WTC11 (cell line): ENCODE data around the gene PPARA. TPM values are rescaled to one million over a fixed set of nuclear protein-coding genes. Genes with fewer than 3 reads are reported as not detected.

Experiments used
- ATAC-seq: fragments of 200-7000 bp; cut with Tn5 transposase; 2 replicates; pipeline ENCODE4 v1.10.0; 2021; ENCODE audit warnings: mild to moderate bottlenecking, moderate library complexity
- CTCF ChIA-PET: fragments of 300-600 bp; sonication (Branson Sonifier 250); formaldehyde crosslinking; loops from one replicate; lab custom pipeline; 2021; ENCODE audit warnings: antibody characterized with exemption; lab: Charles Lee
- POLR2A ChIA-PET: fragments of 350-600 bp; sonication (Branson Sonifier 250); formaldehyde crosslinking; loops from one replicate; lab custom pipeline; 2021; ENCODE audit warnings: antibody characterized with exemption; lab: Charles Lee
- DNase-seq: peaks from one replicate; pipeline ENCODE4 v3.0.0; 2021; ENCODE audit warnings: low spot score
- H3K27ac Mint-ChIP-seq: 2 replicates; pipeline ENCODE4 v1.8.0; 2021; ENCODE audit warnings: mixed read lengths
- H3K27me3 Mint-ChIP-seq: 2 replicates; pipeline ENCODE4 v1.8.0; 2021; ENCODE audit warnings: low read depth, mild to moderate bottlenecking, moderate library complexity, mixed read lengths
- H3K36me3 Mint-ChIP-seq: 2 replicates; pipeline ENCODE4 v1.8.0; 2021; ENCODE audit warnings: mixed read lengths
- H3K4me1 Mint-ChIP-seq: 2 replicates; pipeline ENCODE4 v1.8.0; 2022; ENCODE audit warnings: mixed read lengths
- H3K4me3 Mint-ChIP-seq: 2 replicates; pipeline ENCODE4 v1.8.0; 2021; ENCODE audit warnings: mild to moderate bottlenecking, moderate library complexity, mixed read lengths
- H3K9me3 Mint-ChIP-seq: 2 replicates; pipeline ENCODE4 v1.8.0; 2021; ENCODE audit warnings: mixed read lengths
- CREB1 ChIP-seq: sonication (generic); formaldehyde crosslinking; IDR thresholded peaks from 2 replicates; pipeline ENCODE4 v1.8.0; 2023; ENCODE audit warnings: mild to moderate bottlenecking, missing genetic modification reagents
- ESRRA ChIP-seq: sonication (generic); formaldehyde crosslinking; IDR thresholded peaks from 2 replicates; pipeline ENCODE4 v1.8.1; 2022; ENCODE audit warnings: mild to moderate bottlenecking, missing genetic modification reagents, borderline replicate concordance
- ETV6 ChIP-seq: sonication (generic); formaldehyde crosslinking; IDR thresholded peaks from 2 replicates; pipeline ENCODE4 v1.8.1; 2022; ENCODE audit warnings: mild to moderate bottlenecking, missing genetic modification reagents
- FOXK1 ChIP-seq: sonication (generic); formaldehyde crosslinking; IDR thresholded peaks from 2 replicates; pipeline ENCODE4 v1.8.0; 2022; ENCODE audit warnings: mild to moderate bottlenecking, moderate library complexity, missing genetic modification reagents
- GABPB1 ChIP-seq: sonication (generic); formaldehyde crosslinking; IDR thresholded peaks from 2 replicates; pipeline ENCODE4 v1.8.1; 2023; ENCODE audit warnings: mild to moderate bottlenecking, missing genetic modification reagents
- GTF2I ChIP-seq: fragments of 250-450 bp; sonication (Bioruptor Pico); conservative IDR thresholded peaks from 2 replicates; pipeline ENCODE4 v1.4.0; 2021; ENCODE audit warnings: mild to moderate bottlenecking
- HMGA2 ChIP-seq: fragments of 250-450 bp; sonication (Bioruptor Pico); IDR thresholded peaks from 2 replicates; pipeline ENCODE4 v1.4.0; 2021; ENCODE audit warnings: mild to moderate bottlenecking, moderate library complexity
- NFE2L1 ChIP-seq: sonication (generic); formaldehyde crosslinking; IDR thresholded peaks from 2 replicates; pipeline ENCODE4 v1.8.1; 2023; ENCODE audit warnings: missing genetic modification reagents
- NR3C1 ChIP-seq: sonication (generic); formaldehyde crosslinking; conservative IDR thresholded peaks from 2 replicates; pipeline ENCODE4 v1.8.1; 2023; ENCODE audit warnings: low read depth, mild to moderate bottlenecking, missing genetic modification reagents
- OVOL2 ChIP-seq: fragments of 250-450 bp; sonication (Bioruptor Pico); IDR thresholded peaks from 2 replicates; pipeline ENCODE4 v1.9.0; 2021; ENCODE audit warnings: mild to moderate bottlenecking, borderline replicate concordance
- RORB ChIP-seq: fragments of 250-450 bp; sonication (Bioruptor Pico); IDR thresholded peaks from 2 replicates; pipeline ENCODE4 v1.9.0; 2021; ENCODE audit warnings: mild to moderate bottlenecking
- SMAD3 ChIP-seq: sonication (generic); formaldehyde crosslinking; IDR thresholded peaks from 2 replicates; pipeline ENCODE4 v1.8.0; 2022; ENCODE audit warnings: missing genetic modification reagents, mild to moderate bottlenecking, borderline replicate concordance
- TCF7 ChIP-seq: sonication (generic); formaldehyde crosslinking; IDR thresholded peaks from 2 replicates; pipeline ENCODE4 v1.8.0; 2022; ENCODE audit warnings: mild to moderate bottlenecking, low read depth, missing genetic modification reagents, moderate library complexity
- TP53 ChIP-seq: sonication (generic); formaldehyde crosslinking; IDR thresholded peaks from 2 replicates; pipeline ENCODE4 v1.8.1; 2023; ENCODE audit warnings: mild to moderate bottlenecking, missing genetic modification reagents
- ZNF219 ChIP-seq: sonication (generic); formaldehyde crosslinking; IDR thresholded peaks from 2 replicates; pipeline ENCODE4 v1.8.0; 2023; ENCODE audit warnings: missing genetic modification reagents, mild to moderate bottlenecking, borderline replicate concordance
- ZNF263 ChIP-seq: sonication (generic); formaldehyde crosslinking; IDR thresholded peaks from 2 replicates; pipeline ENCODE4 v1.8.1; 2022; ENCODE audit warnings: low read depth, mild to moderate bottlenecking, moderate library complexity, missing genetic modification reagents
- ZNF423 ChIP-seq: fragments of 250-450 bp; sonication (Bioruptor Pico); IDR thresholded peaks from 2 replicates; pipeline ENCODE4 v2.1.2; 2022; ENCODE audit warnings: mild to moderate bottlenecking, moderate library complexity
- ZNF671 ChIP-seq: fragments of 250-450 bp; sonication (Bioruptor Pico); IDR thresholded peaks from 2 replicates; pipeline ENCODE4 v1.8.0; 2021; ENCODE audit warnings: mild to moderate bottlenecking
- total RNA-seq: library from RNA; stranded (reverse); gene quantifications from 3 replicates; pipeline ENCODE4 v1.2.3, GENCODE V29; 2021
- TF ChIP-seq, protein P1 (sequence below): sonication (generic); formaldehyde crosslinking; IDR thresholded peaks from 2 replicates; pipeline ENCODE4 v1.8.1; 2022; ENCODE audit warnings: mild to moderate bottlenecking, moderate library complexity, missing genetic modification reagents
- TF ChIP-seq, protein P2 (sequence below): sonication (generic); formaldehyde crosslinking; IDR thresholded peaks from 2 replicates; pipeline ENCODE4 v1.8.0; 2022; ENCODE audit warnings: mild to moderate bottlenecking, missing genetic modification reagents
- TF ChIP-seq, protein P3 (sequence below): fragments of 250-450 bp; sonication (Bioruptor Pico); IDR thresholded peaks from 2 replicates; pipeline ENCODE4 v1.9.0; 2021; ENCODE audit warnings: mild to moderate bottlenecking, borderline replicate concordance
- TF ChIP-seq, protein P4 (sequence below): sonication (generic); formaldehyde crosslinking; IDR thresholded peaks from 2 replicates; pipeline ENCODE4 v1.8.0; 2022; ENCODE audit warnings: mild to moderate bottlenecking, missing genetic modification reagents
- TF ChIP-seq, protein P5 (sequence below): fragments of 250-450 bp; sonication (Bioruptor Pico); conservative IDR thresholded peaks from 2 replicates; pipeline ENCODE4 v1.9.0; 2021; ENCODE audit warnings: mild to moderate bottlenecking

PPARA gene
- total RNA-seq, 1 experiment from 2014 or later = 9.3 TPM

DNA sequence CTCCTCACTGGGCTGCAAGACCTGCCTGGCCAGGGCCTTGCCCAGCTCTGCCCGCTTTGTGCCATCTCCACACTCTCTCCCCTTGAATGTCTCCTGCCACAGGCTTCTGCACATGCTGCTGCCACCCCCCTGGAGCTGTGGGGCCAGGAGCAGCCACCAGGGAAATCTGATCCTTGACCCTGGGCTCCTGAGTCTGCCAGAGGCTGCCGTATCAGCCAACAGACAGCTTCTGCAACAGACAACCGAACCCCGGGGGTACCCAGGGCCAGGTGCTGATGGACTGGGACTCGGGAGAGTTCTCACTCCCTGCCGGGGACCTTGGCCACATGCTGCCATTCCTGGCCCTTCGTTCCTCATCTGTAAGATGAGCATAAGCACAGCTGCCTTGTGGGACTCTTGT lies 3.3 kb upstream of the PPARA start:
- DNase-seq (no peak), ATAC-seq (no peak)
- ChIA-PET POLR2A (no interaction called here), CTCF (interaction anchor here (1.1 to 2.2 kb wide), 2 partner anchors 25 to 141 kb away, joined by 4 to 7 read pairs; no protein-coding TSS in a partner anchor)
- H3K27ac Mint-ChIP-seq = no peak overlapping the region
- peaks cover 9% of the 10 kb centered on the region for H3K4me1 Mint-ChIP-seq
- no peaks in the 10 kb centered on the region for H3K36me3 Mint-ChIP-seq
- no peaks in the 10 kb centered on the region for H3K9me3 Mint-ChIP-seq
- peaks cover 43% of the 10 kb centered on the region for H3K27me3 Mint-ChIP-seq
- H3K4me3 Mint-ChIP-seq = no peak overlapping the region
- TF ChIP-seq TCF7 (CRISPR knock-in tag) (no peak), CREB1 (CRISPR knock-in tag) (no peak), ESRRA (CRISPR knock-in tag) (no peak), ZNF219 (CRISPR knock-in tag) (no peak), ZNF671 (CRISPR knock-in tag) (no peak), SMAD3 (no peak), OVOL2 (CRISPR knock-in tag) (no peak), GTF2I (no peak), ZNF423 (CRISPR knock-in tag) (no peak), TP53 (no peak), ETV6 (CRISPR knock-in tag) (no peak), NFE2L1 (CRISPR knock-in tag) (no peak), ZNF263 (no peak)
- TF ChIP-seq, protein P1, sequence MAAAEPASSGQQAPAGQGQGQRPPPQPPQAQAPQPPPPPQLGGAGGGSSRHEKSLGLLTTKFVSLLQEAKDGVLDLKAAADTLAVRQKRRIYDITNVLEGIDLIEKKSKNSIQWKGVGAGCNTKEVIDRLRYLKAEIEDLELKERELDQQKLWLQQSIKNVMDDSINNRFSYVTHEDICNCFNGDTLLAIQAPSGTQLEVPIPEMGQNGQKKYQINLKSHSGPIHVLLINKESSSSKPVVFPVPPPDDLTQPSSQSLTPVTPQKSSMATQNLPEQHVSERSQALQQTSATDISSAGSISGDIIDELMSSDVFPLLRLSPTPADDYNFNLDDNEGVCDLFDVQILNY = no peak
- TF ChIP-seq, protein P2, sequence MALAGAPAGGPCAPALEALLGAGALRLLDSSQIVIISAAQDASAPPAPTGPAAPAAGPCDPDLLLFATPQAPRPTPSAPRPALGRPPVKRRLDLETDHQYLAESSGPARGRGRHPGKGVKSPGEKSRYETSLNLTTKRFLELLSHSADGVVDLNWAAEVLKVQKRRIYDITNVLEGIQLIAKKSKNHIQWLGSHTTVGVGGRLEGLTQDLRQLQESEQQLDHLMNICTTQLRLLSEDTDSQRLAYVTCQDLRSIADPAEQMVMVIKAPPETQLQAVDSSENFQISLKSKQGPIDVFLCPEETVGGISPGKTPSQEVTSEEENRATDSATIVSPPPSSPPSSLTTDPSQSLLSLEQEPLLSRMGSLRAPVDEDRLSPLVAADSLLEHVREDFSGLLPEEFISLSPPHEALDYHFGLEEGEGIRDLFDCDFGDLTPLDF = no peak

DNA sequence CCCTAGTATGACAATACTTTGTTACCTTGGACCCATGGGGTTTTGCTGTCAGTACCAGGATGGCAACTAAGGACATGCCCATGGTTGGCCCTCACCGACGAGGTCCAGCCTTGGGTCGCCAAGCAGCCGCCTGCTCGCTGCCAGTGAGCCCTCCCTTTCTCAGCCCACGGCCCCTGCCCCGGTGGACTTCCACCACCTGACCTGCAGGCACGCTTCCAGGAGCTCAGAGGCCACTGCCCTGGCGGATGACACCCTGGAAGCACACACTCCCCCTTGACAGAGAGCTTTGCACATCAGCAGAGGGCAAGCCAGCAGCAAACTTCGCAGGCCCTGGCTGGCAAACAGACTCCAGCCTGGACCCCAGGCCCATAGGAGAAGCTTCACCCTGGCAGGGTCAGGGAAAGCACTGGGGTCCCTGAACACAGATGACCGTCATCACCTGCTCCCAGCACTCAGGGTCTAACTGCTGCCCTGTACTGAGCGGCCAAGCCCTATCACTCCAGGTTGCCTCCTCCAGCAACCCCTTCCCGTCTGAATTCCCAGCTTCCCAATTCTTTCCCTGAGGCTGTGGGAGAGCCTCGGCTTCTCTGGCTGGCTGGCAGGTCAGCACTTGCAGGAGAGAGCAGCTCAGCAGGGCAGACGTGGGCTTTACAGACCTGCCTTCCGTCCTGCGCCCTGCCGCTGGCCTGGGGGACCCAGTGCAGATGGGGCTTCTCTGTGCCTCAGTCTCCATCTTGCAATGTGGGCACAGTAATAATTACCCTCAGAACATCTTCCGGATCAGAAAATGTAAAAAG lies 2.7 kb upstream of the PPARA start:
- peaks cover 9% of the 10 kb centered on the region for H3K4me1 Mint-ChIP-seq
- no peaks in the 10 kb centered on the region for H3K9me3 Mint-ChIP-seq
- H3K27ac Mint-ChIP-seq = no peak overlapping the region
- TF ChIP-seq GABPB1 (CRISPR knock-in tag) (peak; percentile 54; the same call in 1 of the 2 replicates), HMGA2 (no peak), NR3C1 (no peak), FOXK1 (CRISPR knock-in tag) (no peak), RORB (CRISPR knock-in tag) (no peak)
- TF ChIP-seq, protein P3, sequence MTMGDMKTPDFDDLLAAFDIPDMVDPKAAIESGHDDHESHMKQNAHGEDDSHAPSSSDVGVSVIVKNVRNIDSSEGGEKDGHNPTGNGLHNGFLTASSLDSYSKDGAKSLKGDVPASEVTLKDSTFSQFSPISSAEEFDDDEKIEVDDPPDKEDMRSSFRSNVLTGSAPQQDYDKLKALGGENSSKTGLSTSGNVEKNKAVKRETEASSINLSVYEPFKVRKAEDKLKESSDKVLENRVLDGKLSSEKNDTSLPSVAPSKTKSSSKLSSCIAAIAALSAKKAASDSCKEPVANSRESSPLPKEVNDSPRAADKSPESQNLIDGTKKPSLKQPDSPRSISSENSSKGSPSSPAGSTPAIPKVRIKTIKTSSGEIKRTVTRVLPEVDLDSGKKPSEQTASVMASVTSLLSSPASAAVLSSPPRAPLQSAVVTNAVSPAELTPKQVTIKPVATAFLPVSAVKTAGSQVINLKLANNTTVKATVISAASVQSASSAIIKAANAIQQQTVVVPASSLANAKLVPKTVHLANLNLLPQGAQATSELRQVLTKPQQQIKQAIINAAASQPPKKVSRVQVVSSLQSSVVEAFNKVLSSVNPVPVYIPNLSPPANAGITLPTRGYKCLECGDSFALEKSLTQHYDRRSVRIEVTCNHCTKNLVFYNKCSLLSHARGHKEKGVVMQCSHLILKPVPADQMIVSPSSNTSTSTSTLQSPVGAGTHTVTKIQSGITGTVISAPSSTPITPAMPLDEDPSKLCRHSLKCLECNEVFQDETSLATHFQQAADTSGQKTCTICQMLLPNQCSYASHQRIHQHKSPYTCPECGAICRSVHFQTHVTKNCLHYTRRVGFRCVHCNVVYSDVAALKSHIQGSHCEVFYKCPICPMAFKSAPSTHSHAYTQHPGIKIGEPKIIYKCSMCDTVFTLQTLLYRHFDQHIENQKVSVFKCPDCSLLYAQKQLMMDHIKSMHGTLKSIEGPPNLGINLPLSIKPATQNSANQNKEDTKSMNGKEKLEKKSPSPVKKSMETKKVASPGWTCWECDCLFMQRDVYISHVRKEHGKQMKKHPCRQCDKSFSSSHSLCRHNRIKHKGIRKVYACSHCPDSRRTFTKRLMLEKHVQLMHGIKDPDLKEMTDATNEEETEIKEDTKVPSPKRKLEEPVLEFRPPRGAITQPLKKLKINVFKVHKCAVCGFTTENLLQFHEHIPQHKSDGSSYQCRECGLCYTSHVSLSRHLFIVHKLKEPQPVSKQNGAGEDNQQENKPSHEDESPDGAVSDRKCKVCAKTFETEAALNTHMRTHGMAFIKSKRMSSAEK = no peak
- TF ChIP-seq, protein P1 = no peak
- TF ChIP-seq, protein P4, sequence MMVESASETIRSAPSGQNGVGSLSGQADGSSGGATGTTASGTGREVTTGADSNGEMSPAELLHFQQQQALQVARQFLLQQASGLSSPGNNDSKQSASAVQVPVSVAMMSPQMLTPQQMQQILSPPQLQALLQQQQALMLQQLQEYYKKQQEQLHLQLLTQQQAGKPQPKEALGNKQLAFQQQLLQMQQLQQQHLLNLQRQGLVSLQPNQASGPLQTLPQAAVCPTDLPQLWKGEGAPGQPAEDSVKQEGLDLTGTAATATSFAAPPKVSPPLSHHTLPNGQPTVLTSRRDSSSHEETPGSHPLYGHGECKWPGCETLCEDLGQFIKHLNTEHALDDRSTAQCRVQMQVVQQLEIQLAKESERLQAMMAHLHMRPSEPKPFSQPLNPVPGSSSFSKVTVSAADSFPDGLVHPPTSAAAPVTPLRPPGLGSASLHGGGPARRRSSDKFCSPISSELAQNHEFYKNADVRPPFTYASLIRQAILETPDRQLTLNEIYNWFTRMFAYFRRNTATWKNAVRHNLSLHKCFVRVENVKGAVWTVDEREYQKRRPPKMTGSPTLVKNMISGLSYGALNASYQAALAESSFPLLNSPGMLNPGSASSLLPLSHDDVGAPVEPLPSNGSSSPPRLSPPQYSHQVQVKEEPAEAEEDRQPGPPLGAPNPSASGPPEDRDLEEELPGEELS (CRISPR knock-in tag) = no peak
- TF ChIP-seq, protein P5, sequence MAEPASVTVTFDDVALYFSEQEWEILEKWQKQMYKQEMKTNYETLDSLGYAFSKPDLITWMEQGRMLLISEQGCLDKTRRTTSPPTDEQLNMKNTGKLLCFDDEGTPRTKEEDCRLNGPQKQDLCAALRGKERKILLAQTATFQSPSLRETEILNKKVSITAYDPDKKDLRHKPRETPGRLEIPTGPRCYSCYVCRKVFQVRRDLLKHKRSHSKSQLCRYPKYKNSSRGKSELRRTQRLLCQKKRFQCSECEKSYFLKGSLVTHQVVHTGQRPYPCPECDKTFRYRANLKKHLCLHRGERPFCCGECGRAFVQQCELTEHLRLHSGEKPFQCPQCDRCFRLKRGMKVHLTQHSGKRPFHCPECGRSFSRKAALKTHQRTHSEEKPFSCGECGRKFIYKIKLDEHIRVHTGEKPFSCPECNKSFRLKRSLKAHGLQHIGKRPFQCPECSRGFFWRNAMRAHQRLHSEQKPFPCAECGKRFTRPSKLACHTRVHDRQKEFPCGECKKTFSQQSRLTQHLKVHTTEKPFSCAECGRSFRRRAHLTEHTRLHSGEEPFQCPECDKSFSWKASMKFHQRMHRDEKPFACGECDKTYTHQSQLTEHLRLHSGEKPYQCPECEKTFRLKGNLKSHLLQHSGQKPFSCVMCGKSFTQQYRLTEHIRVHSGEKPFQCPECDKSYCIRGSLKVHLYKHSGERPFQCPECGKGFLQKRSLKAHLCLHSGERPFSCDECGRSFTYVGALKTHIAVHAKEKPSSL (CRISPR knock-in tag) = no peak
- H3K4me3 Mint-ChIP-seq = no peak overlapping the region
- POLR2A ChIA-PET = no interaction called here
- peaks cover 49% of the 10 kb centered on the region for H3K27me3 Mint-ChIP-seq
- CTCF ChIA-PET = interaction anchor here (0.6 to 2.2 kb wide), 5 partner anchors 26 to 141 kb away, joined by 3 to 7 read pairs (median 4); partner anchors contain the start of gene PKDREJ
- no peak for ATAC-seq
- peaks cover 4% of the 10 kb centered on the region; the same call in 1 of the 2 replicates for H3K36me3 Mint-ChIP-seq
- DNase-seq = no peak
